ENCODE results near the gene GMFB. TPM values are rescaled to one million over a fixed set of nuclear protein-coding genes. Genes with fewer than 3 reads are reported as not detected.
A peak's percentile ranks its signal among the peaks of the same experiment; 100 is the strongest.

GMFB gene
- total and polyA plus RNA-seq, 2 experiments from 2014 or later = 47.3 to 138 TPM

DNA sequence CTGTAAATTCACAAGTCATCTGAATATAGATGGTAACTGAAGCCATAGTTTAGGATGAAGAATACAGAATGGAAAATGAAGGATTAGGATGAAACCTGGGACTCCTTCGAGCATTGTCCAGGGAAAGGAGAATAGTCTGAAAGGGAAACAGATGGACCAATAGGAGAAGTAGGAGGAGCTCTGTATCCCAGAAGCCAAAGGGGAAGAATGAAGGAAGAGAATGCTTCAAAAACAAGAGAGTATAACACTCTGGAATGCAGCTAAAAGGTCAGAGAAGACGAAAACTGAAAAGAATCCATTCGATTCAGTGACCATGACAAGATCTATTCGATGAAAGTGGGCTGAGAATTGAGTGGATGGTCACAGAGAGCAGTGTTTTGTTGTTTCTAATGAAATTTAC lies 1.0 kb downstream of the GMFB start:
- Histone ChIP-seq H3K4me1 (ENCODE audit: insufficient read depth) (no peaks in the 10 kb centered on the region), H3K9me2 (replicated peaks; ENCODE audit: insufficient read depth) (no peaks in the 10 kb centered on the region), H4K20me1 (ENCODE audit: insufficient read depth, poor library complexity, severe bottlenecking) (peaks cover 5% of the 10 kb centered on the region), H3K27me3 (no peaks in the 10 kb centered on the region), H3K4me3 (peak overlapping the region; percentile 60), H3K9me3 (ENCODE audit: low read depth) (no peaks in the 10 kb centered on the region), H3K4me2 (peak overlapping the region; percentile 75), H3K79me2 (peaks cover 64% of the 10 kb centered on the region), H3K27ac (peak overlapping the region; percentile 97), H2AFZ (peak overlapping the region; percentile 13), H3K36me3 (replicated peaks; ENCODE audit: insufficient read depth, low read depth) (no peaks in the 10 kb centered on the region)
- 44% methylated on average over 4 of the region's 4 CpGs for WGBS (ENCODE audit: low lambda C conversion rate, missing lambda C conversion rate)
- DNase-seq (ENCODE audit: low spot score) = peak; percentile 27
- TF ChIP-seq, protein P1, sequence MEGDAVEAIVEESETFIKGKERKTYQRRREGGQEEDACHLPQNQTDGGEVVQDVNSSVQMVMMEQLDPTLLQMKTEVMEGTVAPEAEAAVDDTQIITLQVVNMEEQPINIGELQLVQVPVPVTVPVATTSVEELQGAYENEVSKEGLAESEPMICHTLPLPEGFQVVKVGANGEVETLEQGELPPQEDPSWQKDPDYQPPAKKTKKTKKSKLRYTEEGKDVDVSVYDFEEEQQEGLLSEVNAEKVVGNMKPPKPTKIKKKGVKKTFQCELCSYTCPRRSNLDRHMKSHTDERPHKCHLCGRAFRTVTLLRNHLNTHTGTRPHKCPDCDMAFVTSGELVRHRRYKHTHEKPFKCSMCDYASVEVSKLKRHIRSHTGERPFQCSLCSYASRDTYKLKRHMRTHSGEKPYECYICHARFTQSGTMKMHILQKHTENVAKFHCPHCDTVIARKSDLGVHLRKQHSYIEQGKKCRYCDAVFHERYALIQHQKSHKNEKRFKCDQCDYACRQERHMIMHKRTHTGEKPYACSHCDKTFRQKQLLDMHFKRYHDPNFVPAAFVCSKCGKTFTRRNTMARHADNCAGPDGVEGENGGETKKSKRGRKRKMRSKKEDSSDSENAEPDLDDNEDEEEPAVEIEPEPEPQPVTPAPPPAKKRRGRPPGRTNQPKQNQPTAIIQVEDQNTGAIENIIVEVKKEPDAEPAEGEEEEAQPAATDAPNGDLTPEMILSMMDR (IDR thresholded peaks at IDR 0.05; ENCODE audit: poor library complexity) = no peak
- TF ChIP-seq EZH2phosphoT487 (IDR thresholded peaks at IDR 0.05; ENCODE audit: low read depth, severe bottlenecking, unreplicated experiment) = no peak
- no peak for TF ChIP-seq EZH2 (IDR thresholded peaks at IDR 0.05; ENCODE audit: borderline replicate concordance)

DNA sequence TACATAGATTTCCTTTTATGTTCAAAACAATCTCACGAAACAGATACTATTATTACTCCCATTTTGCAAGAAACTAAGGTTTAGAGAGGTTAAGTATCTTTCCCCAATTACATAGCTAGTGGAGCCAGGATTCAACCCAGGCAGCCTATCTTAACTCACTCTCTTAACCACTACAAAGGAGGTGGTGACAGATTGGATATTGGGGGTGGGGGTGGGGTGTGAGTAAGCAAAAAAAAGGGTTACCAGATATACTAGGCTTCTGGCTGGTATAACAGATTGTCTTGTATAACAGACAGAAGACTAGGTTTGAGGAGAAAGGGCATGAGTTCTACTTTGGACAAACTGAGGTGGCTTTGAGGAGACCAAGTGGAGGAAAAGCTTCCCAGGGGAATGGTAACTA lies 2.1 kb downstream of the GMFB start:
- Histone ChIP-seq H3K4me3 (no peak overlapping the region), H3K27ac (no peak overlapping the region), H3K36me3 (replicated peaks; ENCODE audit: insufficient read depth, low read depth) (no peaks in the 10 kb centered on the region), H3K4me2 (peak overlapping the region; percentile 75), H3K79me2 (peaks cover 75% of the 10 kb centered on the region), H4K20me1 (ENCODE audit: insufficient read depth, poor library complexity, severe bottlenecking) (peaks cover 5% of the 10 kb centered on the region), H3K9me3 (ENCODE audit: low read depth) (no peaks in the 10 kb centered on the region), H3K27me3 (no peaks in the 10 kb centered on the region), H3K9me2 (replicated peaks; ENCODE audit: insufficient read depth) (no peaks in the 10 kb centered on the region), H2AFZ (no peak overlapping the region), H3K4me1 (ENCODE audit: insufficient read depth) (no peaks in the 10 kb centered on the region)
- WGBS (ENCODE audit: low lambda C conversion rate, missing lambda C conversion rate) = 71% methylated on average over 1 of the region's 1 CpG
- TF ChIP-seq EZH2 (IDR thresholded peaks at IDR 0.05; ENCODE audit: borderline replicate concordance) (no peak), EZH2phosphoT487 (IDR thresholded peaks at IDR 0.05; ENCODE audit: low read depth, severe bottlenecking, unreplicated experiment) (no peak)
- TF ChIP-seq, protein P1 (IDR thresholded peaks at IDR 0.05; ENCODE audit: poor library complexity) = no peak
- DNase-seq (ENCODE audit: low spot score) = no peak

DNA sequence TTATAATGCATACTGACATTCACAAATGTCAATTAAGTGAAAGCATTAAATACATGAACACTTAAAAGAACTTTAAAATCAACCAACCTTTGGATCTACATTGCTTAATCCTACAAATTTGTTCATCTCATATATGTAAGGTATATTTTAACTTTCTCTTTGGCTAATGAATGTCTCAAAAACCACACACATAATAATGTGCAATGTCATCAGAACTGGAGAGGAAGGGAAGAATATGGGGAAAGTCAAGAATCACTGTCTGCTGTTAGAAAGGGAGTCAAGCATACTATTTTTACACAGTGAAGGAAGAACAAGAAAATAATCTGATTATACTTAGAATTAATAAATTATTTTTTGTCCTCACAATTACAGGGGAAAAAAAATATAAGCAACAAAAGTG lies 4.9 kb downstream of the GMFB start:
- H4K20me1 ChIP-seq (ENCODE audit: insufficient read depth, poor library complexity, severe bottlenecking) = peaks cover 9% of the 10 kb centered on the region
- TF ChIP-seq EZH2 (IDR thresholded peaks at IDR 0.05; ENCODE audit: borderline replicate concordance) (no peak), EZH2phosphoT487 (IDR thresholded peaks at IDR 0.05; ENCODE audit: low read depth, severe bottlenecking, unreplicated experiment) (no peak)
- TF ChIP-seq, protein P1 (IDR thresholded peaks at IDR 0.05; ENCODE audit: poor library complexity) = no peak
- no peak overlapping the region for H3K4me3 ChIP-seq
- no peak overlapping the region for H3K27ac ChIP-seq
- H3K4me1 ChIP-seq (ENCODE audit: insufficient read depth) = no peaks in the 10 kb centered on the region
- no peak overlapping the region for H2AFZ ChIP-seq
- H3K9me2 ChIP-seq (replicated peaks; ENCODE audit: insufficient read depth) = no peaks in the 10 kb centered on the region
- no peaks in the 10 kb centered on the region for H3K27me3 ChIP-seq
- DNase-seq (ENCODE audit: low spot score) = no peak
- peaks cover 80% of the 10 kb centered on the region for H3K79me2 ChIP-seq
- H3K36me3 ChIP-seq (replicated peaks; ENCODE audit: insufficient read depth, low read depth) = no peaks in the 10 kb centered on the region
- H3K4me2 ChIP-seq = no peak overlapping the region
- no peaks in the 10 kb centered on the region for H3K9me3 ChIP-seq (ENCODE audit: low read depth)

All from hepatocyte (in vitro differentiated cells).